Stimulated activated CD8-positive, alpha-beta memory T cell treated with anti-CD3 and anti-CD28 coated beads, Interleukin-4, amount 100 ng/mL, for 24 hours (primary cell): Measurements from ENCODE around the gene ZNF502.
"Not testable (repeated sequence)": the region's sequence is repeated elsewhere in the genome, so short reads cannot be mapped to it uniquely, and the experiment has no call there.

Experiments used
- DNase-seq: peaks from one replicate; pipeline ENCODE4 v3.0.0-alpha.2; 2020; ENCODE audit warnings: low read depth

The ZNF502 gene

GRCh38 chr3:44712455-44713075, at the start of gene ZNF502:
Gene ZNF502, plus strand, starts transcription at chr3:44712660. Its CDS starts 7,602 bp downstream, at chr3:44720262.
- DNase-seq: peak; percentile 59

DNA sequence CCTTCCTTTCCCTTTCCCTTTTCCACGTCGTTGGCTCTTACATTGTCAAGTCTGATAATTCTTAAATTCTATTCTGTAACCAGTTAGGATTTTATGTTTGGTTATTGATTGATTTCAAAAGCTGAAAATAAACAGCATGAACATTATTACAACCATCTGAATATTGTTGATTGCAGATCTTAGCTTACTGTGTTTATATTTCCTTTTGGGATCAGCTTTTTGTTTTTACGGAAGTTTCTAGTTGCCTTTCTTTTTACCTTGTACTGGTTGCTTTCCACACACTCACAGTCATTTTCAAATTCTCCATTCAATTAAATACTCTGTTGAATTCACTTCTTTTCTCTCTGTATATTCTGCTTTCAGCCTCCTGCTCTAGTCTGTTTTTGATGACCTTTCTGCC, 47.3 kb upstream of the ZNF502 start:
- DNase-seq: no peak

- no peak for DNase-seq
These were observed 46.1 kb upstream of the ZNF502 start for GRCh38 chr3:44666346-44666745.

- DNase-seq: no peak
These were observed 42.7 kb upstream of the ZNF502 start for GRCh38 chr3:44669760-44670159.

DNA sequence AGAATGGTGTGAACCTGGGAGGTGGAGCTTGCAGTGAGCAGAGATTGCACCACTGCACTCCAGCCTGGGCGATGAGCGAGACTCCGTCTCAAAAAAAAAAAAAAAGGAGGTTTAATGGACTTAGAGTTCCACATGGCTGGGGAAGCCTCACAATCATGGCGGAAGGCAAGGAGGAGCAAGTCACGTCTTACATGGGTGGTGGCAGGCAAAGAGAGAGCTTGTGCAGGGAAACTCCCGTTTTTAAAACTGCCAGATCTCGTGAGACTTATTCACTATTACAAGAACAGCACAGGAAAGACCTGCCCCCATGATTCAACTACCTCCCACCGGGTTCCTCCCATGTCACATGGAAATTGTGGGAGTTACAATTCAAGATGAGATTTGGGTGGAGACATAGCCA, 39.0 kb upstream of the ZNF502 start:
- DNase-seq: not testable (repeated sequence)

GRCh38 chr3:44674211-44674610, 38.2 kb upstream of the ZNF502 start:
- DNase-seq: no peak

DNA sequence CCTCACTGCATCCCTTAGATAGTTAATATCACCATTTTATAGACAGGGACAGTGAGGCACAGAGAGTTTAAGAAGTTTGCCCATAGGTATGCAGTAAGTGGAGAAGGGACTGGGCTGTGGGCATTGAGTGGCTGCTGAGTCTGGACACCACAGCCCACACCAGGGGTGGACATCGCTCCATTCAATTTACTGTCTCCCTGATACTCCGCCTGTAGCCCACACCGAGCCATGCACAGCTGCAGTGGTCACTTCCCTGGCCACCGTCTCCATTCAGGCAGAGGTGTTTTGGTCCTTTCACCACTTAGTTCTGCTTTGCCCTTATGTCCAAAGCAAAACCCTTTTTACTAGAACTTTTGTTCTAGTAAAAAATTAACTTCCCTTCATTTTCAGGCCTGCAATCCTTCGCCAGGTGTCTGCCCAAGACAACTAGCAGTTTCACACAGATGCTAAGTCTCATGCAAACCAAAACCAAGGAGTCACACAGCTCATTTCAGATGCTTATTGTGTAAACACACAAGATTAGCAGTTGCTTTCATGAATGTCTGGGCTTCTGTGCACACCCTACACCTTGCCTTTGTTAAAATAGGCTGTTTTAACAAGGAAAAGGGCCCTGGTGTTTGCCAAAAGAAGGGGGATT, 33.9 kb upstream of the ZNF502 start:
- DNase-seq: no peak

DNA sequence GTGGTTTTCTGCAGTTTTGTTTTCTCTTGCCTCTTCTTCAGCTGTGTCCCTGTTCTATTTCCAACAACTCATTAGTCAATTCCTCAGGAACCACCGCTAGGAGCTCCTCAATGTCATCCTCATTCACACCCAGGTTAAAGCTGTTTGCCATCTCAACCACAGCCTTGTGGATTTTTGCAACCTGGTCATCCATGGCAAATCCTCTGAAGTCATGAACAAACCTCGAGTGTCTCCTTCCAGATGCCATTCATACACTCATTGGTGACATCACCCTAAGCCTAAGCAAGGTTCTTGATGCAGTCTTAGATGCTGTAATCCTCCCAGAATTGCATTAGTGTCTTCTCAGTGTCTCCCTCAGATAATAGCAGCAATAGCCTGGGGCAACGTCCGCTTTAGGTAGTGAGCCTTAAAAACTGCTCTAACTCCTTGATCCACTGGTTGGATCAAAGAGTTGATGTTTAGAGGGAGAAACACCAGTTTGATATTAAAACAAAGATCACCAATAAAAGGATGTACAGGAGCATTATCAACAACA, 31.5 kb upstream of the ZNF502 start:
- DNase-seq: no peak

DNA sequence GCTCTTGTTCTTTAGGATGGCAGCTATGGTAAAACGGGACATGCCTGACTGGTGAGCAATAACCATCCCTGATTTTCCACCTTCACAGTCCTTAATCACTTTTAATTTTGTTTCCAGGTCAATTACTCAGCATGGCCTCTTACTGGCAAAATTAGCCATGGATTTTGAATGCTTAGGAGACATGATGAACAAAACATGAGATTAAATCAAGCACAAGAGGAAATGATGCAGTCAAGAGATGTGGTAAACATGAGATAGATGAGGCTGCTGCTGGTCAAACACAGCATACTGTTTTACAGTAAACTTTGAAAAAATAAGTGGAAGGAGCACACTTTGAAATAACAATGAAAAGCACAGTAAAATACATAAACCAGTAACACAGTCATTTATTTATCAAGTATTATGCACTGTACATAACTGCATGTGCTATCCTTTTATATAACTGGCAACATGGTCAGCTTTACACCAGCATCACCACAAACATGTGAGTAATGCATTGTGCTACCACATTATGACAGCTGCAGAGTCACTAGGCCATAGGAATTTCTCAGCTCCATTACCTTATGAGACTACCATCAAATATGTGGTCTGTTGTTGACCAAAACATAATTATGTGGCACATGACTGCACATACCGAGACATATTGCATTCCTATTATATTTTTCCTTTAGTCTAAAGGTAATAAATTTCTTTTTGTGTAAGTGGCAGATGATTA, 30.1 kb upstream of the ZNF502 start:
- no peak for DNase-seq

DNA sequence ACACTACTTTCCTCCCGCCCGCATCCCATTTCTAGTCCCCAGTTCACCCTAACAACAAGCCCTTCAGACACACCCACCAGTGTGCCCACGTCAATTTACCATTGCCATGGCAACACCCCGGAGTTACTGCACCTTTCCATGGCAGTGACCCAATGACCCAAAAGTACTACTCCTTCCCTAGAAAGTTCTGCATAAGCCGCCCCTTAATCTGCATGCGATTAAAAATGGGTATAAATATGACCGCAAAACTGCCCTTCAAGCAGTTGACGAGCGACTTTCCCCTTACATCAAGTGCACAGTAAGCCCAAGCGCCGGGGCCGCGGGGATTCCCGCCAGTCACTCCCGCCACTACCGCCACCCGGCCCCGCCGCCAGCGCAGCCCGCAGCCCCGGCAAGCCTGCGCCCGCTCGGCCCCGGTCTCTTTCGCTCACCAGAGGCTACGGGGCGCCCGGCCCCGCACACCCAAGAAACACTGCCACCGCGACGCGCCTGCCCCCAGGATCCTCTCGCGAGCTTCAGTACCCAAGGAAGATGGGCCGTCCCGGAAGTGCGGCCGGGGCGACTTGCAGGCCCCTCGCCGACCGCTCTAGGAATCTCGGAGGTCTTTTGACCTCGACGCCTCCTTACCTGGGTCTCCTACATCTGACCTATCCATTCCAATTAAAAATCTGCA, 27.2 kb upstream of the ZNF502 start:
- DNase-seq: peak; percentile 55

DNA sequence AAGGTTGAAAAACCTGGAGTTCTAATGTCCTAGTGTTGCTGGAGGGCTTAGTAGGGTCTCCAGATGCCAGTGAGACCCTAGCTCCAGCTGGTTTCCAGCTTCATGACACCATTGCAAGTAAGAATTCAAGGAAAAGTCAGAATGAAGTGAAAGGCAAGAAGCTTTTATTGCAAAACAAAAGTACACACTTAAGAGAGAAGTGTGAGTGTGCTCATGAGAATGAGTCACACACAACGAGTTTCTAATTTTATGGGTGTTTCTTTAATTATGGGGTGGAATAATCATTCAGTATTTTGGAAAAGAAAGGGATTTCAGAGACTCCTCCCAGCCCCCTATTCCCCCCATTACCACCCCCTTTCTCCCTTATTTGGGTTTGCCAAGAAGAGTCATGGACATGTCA, 24.6 kb upstream of the ZNF502 start:
- DNase-seq: no peak

GRCh38 chr3:44721231-44722102, 9.0 kb downstream of the ZNF502 start:
- DNase-seq: no peak

DNA sequence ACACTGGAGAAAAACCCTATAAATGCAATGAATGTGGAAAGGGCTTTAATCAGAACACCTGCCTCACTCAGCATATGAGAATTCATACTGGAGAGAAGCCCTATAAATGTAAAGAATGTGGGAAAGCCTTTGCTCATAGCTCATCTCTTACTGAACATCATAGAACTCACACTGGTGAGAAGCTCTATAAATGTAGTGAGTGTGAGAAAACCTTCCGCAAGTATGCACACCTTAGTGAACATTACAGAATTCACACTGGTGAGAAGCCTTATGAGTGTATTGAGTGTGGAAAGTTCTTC, 9.6 kb downstream of the ZNF502 start:
- no peak for DNase-seq

DNA sequence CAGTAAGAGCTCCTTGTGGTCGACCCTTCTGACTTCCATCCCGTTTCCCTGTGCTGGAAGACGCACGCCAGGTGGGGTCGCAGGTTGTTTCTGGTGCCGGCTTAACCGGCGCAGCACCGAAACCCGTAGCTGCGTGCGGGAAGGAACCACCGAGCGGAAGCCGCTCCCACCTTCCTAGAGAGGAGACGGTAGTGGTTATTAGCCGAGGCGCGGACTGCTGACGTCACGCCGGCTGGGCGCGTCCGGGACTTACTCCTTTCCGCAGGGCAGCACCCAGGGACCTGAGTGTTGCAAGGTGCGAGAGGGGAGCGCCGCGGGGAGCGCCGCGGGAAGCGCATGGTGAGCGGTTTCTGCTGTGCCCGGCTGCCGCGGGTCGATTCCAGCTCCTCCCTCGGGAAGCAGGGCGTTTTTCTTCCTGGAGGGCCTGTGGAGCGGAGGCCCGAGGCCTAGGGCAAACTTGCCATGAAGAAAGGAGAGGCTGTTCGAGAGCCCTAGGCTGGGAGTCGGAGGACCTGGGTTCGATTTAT, 17.0 kb downstream of the ZNF502 start, which contains the start of gene ZNF501:
Gene ZNF501 (plus strand): TSS at position 252 of the 527 bp plus-strand sequence. CDS start 4,787 bp downstream, outside the sequence.
- peak; percentile 84 for DNase-seq

DNA sequence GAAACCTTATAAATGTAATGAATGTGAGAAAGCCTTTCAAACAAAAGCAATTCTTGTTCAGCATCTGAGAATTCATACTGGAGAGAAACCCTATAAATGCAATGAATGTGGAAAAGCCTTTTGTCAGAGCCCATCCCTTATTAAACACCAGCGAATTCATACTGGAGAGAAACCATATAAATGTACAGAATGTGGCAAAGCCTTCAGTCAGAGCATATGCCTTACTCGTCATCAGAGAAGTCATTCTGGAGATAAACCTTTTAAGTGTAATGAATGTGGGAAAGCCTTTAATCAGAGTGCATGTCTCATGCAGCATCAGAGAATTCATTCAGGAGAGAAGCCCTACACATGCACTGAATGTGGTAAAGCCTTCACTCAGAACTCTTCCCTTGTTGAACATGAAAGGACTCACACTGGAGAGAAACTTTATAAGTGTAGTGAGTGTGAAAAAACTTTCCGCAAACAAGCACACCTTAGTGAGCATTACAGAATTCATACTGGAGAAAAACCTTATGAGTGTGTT, 22.2 kb downstream of the ZNF502 start:
- no peak for DNase-seq

GRCh38 chr3:44761101-44761423, 48.6 kb downstream of the ZNF502 start:
- DNase-seq: no peak

DNA sequence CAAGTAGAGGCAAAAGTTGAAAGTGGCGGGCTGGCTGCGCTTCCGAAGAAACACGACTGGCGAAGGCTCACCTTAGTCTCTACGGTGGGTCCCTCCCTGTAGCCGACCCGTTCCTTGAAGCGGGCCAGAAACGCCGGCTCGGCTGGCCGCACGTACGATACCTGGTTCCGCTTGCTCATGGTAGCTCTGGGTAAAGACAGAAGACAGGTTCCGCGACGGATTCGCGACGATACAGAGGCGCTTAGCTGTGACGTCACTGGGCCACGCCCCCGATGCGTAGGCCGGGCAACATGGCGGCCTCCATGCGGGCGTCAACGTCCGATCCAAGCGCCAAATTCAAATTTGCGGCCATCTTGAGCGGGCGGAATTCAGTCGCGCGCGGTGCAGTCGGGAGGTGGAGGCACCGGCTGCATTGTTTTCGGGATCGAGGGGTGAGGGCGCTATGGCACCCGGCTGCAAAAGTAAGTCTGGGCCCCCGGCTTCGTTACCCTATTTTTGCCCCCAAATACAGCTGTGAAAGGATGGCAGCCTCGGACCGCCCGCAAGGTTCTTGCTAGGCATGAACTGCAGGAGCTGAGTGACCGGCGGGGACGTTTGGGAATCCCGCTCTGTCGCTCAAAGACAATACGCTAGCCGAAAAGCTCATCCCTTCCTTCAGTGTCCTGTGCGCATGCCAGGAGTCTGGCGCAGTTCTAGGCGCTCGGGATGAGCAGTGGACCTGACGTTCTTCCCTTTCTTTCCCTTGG, 49.1 kb downstream of the ZNF502 start, which contains the start of the genes KIAA1143 and KIF15:
Gene KIAA1143 (minus strand): TSS at position 196 of the 746 bp plus-strand sequence. CDS start 17 bp downstream, at position 179.
Gene KIF15 (plus strand): TSS at position 371 of the 746 bp plus-strand sequence. CDS start 72 bp downstream, at position 443.
- peak; percentile 98 for DNase-seq

DNA sequence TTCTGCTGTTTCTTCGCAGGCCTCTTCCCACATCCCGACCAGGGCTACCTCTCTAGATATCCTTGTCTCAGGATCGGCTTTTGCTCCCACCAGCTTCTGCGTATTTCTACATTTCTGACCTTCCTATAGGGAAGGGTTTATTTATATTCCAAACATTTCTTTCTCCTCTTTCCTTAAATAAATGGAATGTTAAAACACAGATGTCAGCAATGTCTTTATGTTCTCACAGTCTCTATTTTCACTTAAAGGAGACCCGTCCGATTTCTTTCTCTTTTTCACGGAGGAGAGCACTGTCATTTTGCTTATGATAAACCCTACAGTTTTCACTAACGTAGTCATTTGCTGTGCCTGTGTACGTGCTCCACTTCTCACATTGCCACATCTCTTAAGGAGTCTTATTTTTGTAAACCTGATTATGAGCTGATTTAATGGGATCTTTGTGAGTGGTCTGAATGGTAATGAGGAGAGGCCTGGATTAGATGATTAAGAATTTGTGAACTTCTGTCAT, 49.8 kb downstream of the ZNF502 start:
- DNase-seq: no peak

DNA sequence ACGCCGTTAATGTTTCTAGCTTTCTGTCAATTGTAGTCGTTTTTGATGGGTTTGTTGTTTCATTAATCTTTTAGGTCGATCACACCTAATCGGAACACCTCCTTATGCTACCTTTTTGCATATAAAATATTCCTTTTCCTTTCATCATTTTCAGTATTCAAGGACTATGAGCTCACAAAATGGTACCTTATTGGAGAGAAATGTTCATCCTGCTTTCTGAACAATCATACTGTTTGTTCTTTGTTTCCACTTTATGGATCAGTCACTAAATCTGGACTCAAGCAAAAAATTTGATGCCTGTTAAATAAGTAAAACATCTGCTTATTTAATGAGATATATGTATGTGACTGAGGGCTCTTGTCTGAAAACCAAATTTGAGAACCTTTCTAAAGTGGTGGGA, 50.2 kb downstream of the ZNF502 start:
- DNase-seq: no peak

DNA sequence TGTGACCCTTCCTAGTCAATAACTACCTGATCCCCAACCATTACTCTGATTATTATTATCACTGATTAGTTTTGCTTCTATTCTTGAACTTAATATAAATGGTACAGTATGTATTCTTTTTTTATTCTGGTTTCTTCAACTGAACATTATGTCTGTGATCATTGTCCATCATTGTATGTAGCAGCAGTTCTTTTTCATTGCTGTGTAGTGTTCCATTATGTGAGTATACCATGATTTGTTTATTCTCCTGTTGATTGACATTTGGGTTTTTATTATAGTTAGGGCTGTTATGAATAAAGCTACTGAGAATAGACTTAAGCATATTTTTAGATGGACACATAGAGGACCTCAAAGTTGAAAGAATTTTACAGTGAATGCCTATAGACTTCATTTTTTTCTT, 51.8 kb downstream of the ZNF502 start:
- DNase-seq: no peak
